ENCODE data around the gene TMEM183A.
A peak's percentile ranks its signal among the peaks of the same experiment; 100 is the strongest.

The TMEM183A gene

GRCh38 chr1:202967684-202968281, 39.4 kb upstream of the TMEM183A start:
- Histone ChIP-seq H3K4me3 (ENCODE audit: low read length) (peak overlapping the region; percentile 59), H2AFZ (ENCODE audit: low read length) (peak overlapping the region; percentile 93), H3K4me2 (ENCODE audit: low read depth, low read length) (peak overlapping the region; percentile 79), H3F3A (ENCODE audit: insufficient read depth, low read length) (no peaks in the 10 kb centered on the region; the same call in 1 of the 2 replicates), H4K20me1 (ENCODE audit: insufficient read depth, low read length) (no peaks in the 10 kb centered on the region), H3K9ac (ENCODE audit: low read length) (peak overlapping the region; percentile 37; the same call in 1 of the 2 replicates), H3K36me3 (replicated peaks; ENCODE audit: insufficient read depth, low read length) (no peaks in the 10 kb centered on the region), H3K9me2 (replicated peaks; ENCODE audit: insufficient read depth, low read length) (no peaks in the 10 kb centered on the region), H3K9me3 (replicated peaks; ENCODE audit: insufficient read depth, low read length) (no peaks in the 10 kb centered on the region), H3K79me2 (ENCODE audit: low read length) (peaks cover 14% of the 10 kb centered on the region), H3K4me1 (ENCODE audit: low read length) (peaks cover 26% of the 10 kb centered on the region), H3K27me3 (replicated peaks; ENCODE audit: insufficient read depth, low read length) (no peaks in the 10 kb centered on the region), H3K27ac (ENCODE audit: low read length) (peak overlapping the region; percentile 18; the same call in 1 of the 2 replicates)
- TF ChIP-seq CTCF (IDR thresholded peaks at IDR 0.05; ENCODE audit: low read length) (no peak), EZH2phosphoT487 (IDR thresholded peaks at IDR 0.05; ENCODE audit: low read length) (no peak), EZH2 (optimal IDR thresholded peaks at IDR 0.05; ENCODE audit: low read depth, low read length) (no peak)
- DNase-seq = peak; percentile 34

DNA sequence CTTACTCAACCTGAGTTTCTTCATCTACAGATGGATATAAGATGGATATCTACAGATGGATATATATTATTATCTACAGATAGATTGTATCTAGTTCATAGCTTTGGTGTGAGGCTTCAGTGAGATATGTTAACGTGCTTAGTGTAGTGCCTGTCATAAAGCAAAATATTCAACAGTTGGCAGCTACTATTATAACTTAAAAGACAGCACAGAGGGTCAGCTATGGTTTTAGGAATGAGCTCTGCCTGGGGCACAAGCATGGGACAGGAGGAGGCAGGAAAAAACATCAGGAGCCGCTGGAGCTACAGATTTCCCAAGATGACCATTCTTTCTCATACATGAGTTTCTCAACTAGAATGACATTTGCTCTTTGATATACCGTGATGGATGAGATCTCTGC, 38.8 kb upstream of the TMEM183A start:
- H3K4me2 ChIP-seq (ENCODE audit: low read depth, low read length) = peak overlapping the region; percentile 79; the same call in 1 of the 2 replicates
- no peak overlapping the region for H3K27ac ChIP-seq (ENCODE audit: low read length)
- TF ChIP-seq EZH2 (optimal IDR thresholded peaks at IDR 0.05; ENCODE audit: low read depth, low read length) = no peak
- no peak for TF ChIP-seq CTCF (IDR thresholded peaks at IDR 0.05; ENCODE audit: low read length)
- TF ChIP-seq EZH2phosphoT487 (IDR thresholded peaks at IDR 0.05; ENCODE audit: low read length) = no peak
- H3K9ac ChIP-seq (ENCODE audit: low read length) = no peak overlapping the region
- H3F3A ChIP-seq (ENCODE audit: insufficient read depth, low read length) = no peaks in the 10 kb centered on the region; the same call in 1 of the 2 replicates
- no peaks in the 10 kb centered on the region for H4K20me1 ChIP-seq (ENCODE audit: insufficient read depth, low read length)
- H3K9me3 ChIP-seq (replicated peaks; ENCODE audit: insufficient read depth, low read length) = no peaks in the 10 kb centered on the region
- H3K4me3 ChIP-seq (ENCODE audit: low read length) = peak overlapping the region; percentile 59; the same call in 1 of the 2 replicates
- DNase-seq = no peak
- H3K36me3 ChIP-seq (replicated peaks; ENCODE audit: insufficient read depth, low read length) = no peaks in the 10 kb centered on the region
- H3K27me3 ChIP-seq (replicated peaks; ENCODE audit: insufficient read depth, low read length) = no peaks in the 10 kb centered on the region
- H3K4me1 ChIP-seq (ENCODE audit: low read length) = peaks cover 26% of the 10 kb centered on the region
- H3K79me2 ChIP-seq (ENCODE audit: low read length) = peaks cover 14% of the 10 kb centered on the region
- H2AFZ ChIP-seq (ENCODE audit: low read length) = peak overlapping the region; percentile 93; the same call in 1 of the 2 replicates
- no peaks in the 10 kb centered on the region for H3K9me2 ChIP-seq (replicated peaks; ENCODE audit: insufficient read depth, low read length)

DNA sequence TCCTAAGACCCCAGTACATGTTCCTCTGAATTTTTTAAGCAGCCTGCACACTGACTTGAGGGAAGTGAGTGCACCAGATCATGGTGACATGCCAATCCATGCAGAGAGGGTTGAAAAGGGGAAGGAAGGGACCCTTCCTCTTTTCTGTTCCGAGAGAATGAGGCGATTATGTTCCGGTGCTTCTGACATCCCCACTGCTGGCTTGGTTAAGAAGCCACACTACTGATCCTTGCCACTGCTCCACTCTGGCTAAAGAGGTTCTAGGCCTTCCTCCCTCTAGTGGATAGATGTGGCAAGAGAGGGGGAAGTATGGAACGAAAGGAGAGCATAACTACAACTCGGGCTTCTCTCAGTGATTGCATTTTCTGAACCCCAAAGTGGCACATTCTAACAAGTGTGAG, 38.3 kb upstream of the TMEM183A start:
- Histone ChIP-seq H4K20me1 (ENCODE audit: insufficient read depth, low read length) (no peaks in the 10 kb centered on the region), H3F3A (ENCODE audit: insufficient read depth, low read length) (no peaks in the 10 kb centered on the region; the same call in 1 of the 2 replicates), H3K27ac (ENCODE audit: low read length) (no peak overlapping the region), H3K4me3 (ENCODE audit: low read length) (no peak overlapping the region), H3K36me3 (replicated peaks; ENCODE audit: insufficient read depth, low read length) (no peaks in the 10 kb centered on the region), H3K9me3 (replicated peaks; ENCODE audit: insufficient read depth, low read length) (no peaks in the 10 kb centered on the region), H2AFZ (ENCODE audit: low read length) (peak overlapping the region; percentile 50), H3K4me2 (ENCODE audit: low read depth, low read length) (peak overlapping the region; percentile 20), H3K9ac (ENCODE audit: low read length) (no peak overlapping the region), H3K9me2 (replicated peaks; ENCODE audit: insufficient read depth, low read length) (no peaks in the 10 kb centered on the region), H3K27me3 (replicated peaks; ENCODE audit: insufficient read depth, low read length) (no peaks in the 10 kb centered on the region), H3K79me2 (ENCODE audit: low read length) (peaks cover 14% of the 10 kb centered on the region), H3K4me1 (ENCODE audit: low read length) (peaks cover 26% of the 10 kb centered on the region)
- peak; percentile 85 for DNase-seq
- no peak for TF ChIP-seq EZH2 (optimal IDR thresholded peaks at IDR 0.05; ENCODE audit: low read depth, low read length)
- TF ChIP-seq CTCF (IDR thresholded peaks at IDR 0.05; ENCODE audit: low read length) = peak; percentile 91

Data from MM.1S (cell line).